Neural cell (in vitro differentiated cells): ENCODE results near the gene TPSAB1.

ENCODE experiments used
- EP300 ChIP-seq: fragments of 450-650 bp; conservative IDR thresholded peaks from 2 replicates; pipeline ENCODE4 v1.6.1; 2014; ENCODE audit warnings: antibody characterized with exemption, mild to moderate bottlenecking, moderate library complexity; ENCODE audit not compliant: poor library complexity, severe bottlenecking
- EZH2 ChIP-seq: fragments of 200-600, 300-800 bp; shearing (Covaris generic), sonication (generic); IDR thresholded peaks from 2 replicates; pipeline ENCODE4 v1.6.1; 2014; ENCODE audit warnings: antibody characterized with exemption, low read length, borderline replicate concordance, mild to moderate bottlenecking; ENCODE audit not compliant: insufficient read depth, poor library complexity, severe bottlenecking
- MXI1 ChIP-seq: fragments of 450-650 bp; conservative IDR thresholded peaks from 2 replicates; pipeline ENCODE4 v1.6.1; 2014; ENCODE audit warnings: antibody characterized with exemption, mild to moderate bottlenecking; ENCODE audit not compliant: poor library complexity, severe bottlenecking
- POLR2AphosphoS5 ChIP-seq: IDR thresholded peaks from 2 replicates; pipeline ENCODE4 v1.6.1; 2012
- RAD21 ChIP-seq: fragments of 450-650 bp; conservative IDR thresholded peaks from 2 replicates; pipeline ENCODE4 v1.6.1; 2014; ENCODE audit warnings: antibody characterized with exemption, mild to moderate bottlenecking, moderate library complexity
- SMC3 ChIP-seq: fragments of 450-650 bp; conservative IDR thresholded peaks from 2 replicates; pipeline ENCODE4 v1.6.1; 2014; ENCODE audit warnings: antibody characterized with exemption, mild to moderate bottlenecking, moderate library complexity; ENCODE audit not compliant: poor library complexity
- TAF1 ChIP-seq: IDR thresholded peaks from 2 replicates; pipeline ENCODE4 v1.6.1; 2012; ENCODE audit warnings: low read depth
- TF ChIP-seq, protein P1 (sequence below): fragments of 450-650 bp; IDR thresholded peaks from 2 replicates; pipeline ENCODE4 v1.5.1; 2014; ENCODE audit warnings: antibody characterized with exemption, mild to moderate bottlenecking, moderate library complexity; ENCODE audit not compliant: poor library complexity, severe bottlenecking
- TF ChIP-seq, protein P2 (sequence below): IDR thresholded peaks from 2 replicates; pipeline ENCODE4 v1.6.1; 2012; ENCODE audit warnings: borderline replicate concordance

DNA sequence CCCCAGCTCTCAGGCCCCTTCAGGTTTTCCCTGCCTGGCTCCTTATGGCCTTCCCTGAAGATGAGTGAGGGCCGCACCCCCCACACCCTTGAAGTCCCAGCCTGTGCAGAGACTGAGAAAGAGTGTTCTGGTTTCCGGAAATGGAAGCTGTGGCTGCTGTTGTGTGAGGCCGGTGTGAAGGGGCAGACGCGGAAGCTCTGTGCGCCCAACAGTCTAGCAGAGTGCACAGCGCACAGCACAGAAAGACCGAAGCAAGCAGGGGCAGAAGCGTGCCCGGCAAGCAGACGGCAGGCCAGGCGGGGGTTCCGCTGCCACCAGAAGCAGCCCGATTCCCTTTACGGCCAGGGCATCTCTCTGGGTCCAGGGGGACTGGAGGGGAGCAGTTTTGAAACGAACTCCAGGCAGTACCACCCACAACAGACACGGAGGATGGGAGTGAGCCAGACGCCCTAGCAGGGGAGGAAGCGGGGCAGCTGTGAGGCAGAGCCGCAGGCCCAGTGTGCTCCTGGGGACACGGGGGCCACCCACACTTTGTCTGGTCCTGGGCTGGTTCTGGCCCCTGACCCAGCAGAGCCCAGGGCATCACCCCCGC is 32.2 kb upstream of the TPSAB1 start:
- TF ChIP-seq, protein P1, sequence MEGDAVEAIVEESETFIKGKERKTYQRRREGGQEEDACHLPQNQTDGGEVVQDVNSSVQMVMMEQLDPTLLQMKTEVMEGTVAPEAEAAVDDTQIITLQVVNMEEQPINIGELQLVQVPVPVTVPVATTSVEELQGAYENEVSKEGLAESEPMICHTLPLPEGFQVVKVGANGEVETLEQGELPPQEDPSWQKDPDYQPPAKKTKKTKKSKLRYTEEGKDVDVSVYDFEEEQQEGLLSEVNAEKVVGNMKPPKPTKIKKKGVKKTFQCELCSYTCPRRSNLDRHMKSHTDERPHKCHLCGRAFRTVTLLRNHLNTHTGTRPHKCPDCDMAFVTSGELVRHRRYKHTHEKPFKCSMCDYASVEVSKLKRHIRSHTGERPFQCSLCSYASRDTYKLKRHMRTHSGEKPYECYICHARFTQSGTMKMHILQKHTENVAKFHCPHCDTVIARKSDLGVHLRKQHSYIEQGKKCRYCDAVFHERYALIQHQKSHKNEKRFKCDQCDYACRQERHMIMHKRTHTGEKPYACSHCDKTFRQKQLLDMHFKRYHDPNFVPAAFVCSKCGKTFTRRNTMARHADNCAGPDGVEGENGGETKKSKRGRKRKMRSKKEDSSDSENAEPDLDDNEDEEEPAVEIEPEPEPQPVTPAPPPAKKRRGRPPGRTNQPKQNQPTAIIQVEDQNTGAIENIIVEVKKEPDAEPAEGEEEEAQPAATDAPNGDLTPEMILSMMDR = no peak
- TF ChIP-seq TAF1 (no peak), EZH2 (no peak), EP300 (no peak), POLR2AphosphoS5 (no peak), MXI1 (no peak), SMC3 (no peak), RAD21 (no peak)
- TF ChIP-seq, protein P2, sequence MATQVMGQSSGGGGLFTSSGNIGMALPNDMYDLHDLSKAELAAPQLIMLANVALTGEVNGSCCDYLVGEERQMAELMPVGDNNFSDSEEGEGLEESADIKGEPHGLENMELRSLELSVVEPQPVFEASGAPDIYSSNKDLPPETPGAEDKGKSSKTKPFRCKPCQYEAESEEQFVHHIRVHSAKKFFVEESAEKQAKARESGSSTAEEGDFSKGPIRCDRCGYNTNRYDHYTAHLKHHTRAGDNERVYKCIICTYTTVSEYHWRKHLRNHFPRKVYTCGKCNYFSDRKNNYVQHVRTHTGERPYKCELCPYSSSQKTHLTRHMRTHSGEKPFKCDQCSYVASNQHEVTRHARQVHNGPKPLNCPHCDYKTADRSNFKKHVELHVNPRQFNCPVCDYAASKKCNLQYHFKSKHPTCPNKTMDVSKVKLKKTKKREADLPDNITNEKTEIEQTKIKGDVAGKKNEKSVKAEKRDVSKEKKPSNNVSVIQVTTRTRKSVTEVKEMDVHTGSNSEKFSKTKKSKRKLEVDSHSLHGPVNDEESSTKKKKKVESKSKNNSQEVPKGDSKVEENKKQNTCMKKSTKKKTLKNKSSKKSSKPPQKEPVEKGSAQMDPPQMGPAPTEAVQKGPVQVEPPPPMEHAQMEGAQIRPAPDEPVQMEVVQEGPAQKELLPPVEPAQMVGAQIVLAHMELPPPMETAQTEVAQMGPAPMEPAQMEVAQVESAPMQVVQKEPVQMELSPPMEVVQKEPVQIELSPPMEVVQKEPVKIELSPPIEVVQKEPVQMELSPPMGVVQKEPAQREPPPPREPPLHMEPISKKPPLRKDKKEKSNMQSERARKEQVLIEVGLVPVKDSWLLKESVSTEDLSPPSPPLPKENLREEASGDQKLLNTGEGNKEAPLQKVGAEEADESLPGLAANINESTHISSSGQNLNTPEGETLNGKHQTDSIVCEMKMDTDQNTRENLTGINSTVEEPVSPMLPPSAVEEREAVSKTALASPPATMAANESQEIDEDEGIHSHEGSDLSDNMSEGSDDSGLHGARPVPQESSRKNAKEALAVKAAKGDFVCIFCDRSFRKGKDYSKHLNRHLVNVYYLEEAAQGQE = no peak
